Activated CD4-positive, CD25-positive, alpha-beta regulatory T cell treated with anti-CD3 and anti-CD28 coated beads, Interleukin-2, amount 50 U/mL, for 72 hours (primary cell): ENCODE data around the gene SLC38A11.

ENCODE experiments used
- DNase-seq: peaks from one replicate; pipeline ENCODE4 v3.0.0; 2021

The SLC38A11 gene

DNA sequence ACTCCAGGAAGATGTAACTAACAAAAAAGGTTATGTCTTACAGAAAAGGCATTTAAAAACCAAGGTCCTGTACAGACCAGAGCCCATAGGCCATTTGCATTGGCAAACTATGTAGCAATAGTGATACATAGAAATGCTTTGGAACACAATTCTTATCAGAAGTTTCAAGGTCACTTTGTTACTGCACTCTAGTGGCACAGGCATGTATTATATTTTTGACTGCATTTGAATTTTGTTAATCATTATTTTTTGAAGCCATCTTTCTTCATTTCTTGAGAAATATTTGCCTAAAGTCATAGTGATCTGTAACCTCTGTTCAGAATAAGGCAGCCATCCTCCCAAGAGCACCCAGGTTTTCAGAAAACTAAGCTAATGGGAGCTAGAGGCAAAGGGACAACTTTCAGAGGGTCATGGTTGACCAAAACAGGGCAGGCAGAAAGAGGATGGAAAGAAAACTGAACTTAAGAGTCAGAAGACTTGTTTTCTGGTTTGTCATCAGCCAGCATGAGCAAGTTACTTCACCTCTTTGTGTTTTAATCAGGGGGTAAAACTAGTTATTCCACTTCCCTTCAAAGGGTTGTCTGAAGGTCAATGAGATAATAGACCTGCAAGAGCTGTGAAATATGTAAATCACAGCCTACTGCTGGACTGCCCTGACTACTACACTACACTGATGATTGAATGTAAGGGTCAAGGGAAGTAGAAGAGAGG lies 41.5 kb downstream of the SLC38A11 start:
- no peak for DNase-seq

DNA sequence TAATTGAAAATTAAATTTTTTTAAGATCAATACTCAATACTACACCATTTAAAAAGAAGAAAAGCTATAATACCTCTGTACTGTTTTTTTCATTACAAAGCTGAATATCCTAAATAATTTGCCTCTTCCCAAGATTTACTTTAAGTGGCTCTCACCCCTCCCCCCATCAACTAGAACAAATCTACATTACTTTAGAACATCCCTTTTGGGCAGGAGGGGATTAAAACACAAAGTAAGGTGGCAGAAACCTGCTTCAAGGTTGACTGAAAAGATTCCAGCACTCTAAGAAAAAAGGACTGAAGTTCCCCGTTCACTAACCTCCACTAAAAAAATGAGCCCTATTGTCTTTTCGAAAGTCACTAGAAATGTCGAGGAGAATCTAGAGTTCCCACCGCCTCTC lies 42.3 kb downstream of the SLC38A11 start:
- no peak for DNase-seq

DNA sequence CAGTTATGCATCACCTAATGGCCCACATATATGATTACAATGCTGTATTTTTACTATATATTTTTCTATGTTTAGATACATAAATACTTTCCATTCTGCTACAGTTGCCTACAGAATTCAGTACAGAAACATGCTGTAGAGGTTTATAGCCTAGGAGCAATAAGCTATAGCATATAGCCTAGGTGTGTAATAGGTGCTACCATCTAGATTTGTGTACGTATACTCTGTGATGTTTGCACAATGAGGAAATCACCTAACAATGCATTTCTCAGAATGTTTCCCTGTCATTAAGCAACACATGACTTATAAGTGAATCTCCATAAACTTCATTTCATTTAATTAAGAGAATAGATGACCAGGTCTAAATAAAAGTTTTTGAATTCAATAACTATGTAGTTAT lies 43.5 kb downstream of the SLC38A11 start:
- DNase-seq: no peak

GRCh38 chr2:164910101-164910899 lies 45.0 kb downstream of the SLC38A11 start:
- DNase-seq: no peak

DNA sequence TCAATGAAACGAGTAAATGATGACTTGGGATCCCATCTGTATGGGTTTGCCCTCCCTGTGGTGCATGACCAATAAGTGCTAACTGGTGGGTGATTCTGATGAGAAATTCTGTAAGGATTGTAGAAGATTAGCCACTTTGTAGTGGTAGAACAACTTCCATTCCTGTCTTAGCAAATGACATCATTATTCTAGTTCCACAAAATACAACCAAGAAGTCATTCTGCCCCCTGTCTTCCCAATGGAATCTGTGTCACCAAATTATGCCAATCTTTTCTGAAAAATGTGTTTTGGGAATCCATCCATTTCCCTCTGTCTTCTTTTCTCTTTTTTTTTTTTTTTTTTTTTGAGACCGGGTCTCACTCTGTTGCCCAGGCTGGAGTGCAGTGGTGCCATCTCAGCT lies 48.4 kb downstream of the SLC38A11 start:
- no peak for DNase-seq

DNA sequence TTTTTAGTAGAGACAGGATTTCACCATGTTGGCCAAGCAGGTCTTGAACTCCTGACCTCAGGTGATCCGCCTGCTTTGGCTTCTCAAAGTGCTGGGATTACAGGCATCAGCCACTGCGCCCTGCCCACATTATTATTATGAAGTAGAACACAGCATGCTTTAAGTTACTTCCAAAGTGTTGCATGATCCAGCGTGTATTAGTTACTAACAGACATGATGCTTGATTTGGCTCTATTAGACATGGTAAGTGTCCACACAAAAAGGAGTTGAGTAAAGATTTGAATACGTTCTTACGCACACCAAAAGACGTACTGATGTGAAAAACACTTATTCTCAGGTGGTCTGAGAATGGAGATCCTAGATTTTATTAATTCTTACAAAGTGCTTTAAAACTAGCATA lies 50.0 kb downstream of the SLC38A11 start:
- DNase-seq: no peak

DNA sequence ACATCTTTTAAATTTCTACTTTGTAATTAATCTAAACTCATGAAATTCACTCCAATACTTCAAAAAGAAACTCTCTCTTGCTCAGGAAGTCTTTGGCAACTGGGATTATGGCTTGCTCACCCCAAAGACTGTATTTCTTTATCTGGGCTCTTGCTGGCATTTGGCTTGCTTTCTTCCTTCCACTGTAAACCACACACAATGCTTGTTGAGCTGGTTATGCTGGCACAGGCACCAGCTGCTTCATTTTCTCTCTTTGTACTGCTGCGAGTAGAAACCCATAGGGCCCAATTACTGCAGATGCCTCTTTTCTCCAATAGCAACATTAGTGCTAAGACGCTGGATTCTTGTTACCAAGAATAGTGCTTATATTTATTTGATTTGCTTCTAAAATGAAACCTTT lies 51.4 kb downstream of the SLC38A11 start:
- DNase-seq: no peak

GRCh38 chr2:164903204-164903603 lies 52.1 kb downstream of the SLC38A11 start:
- no peak for DNase-seq

- no peak for DNase-seq
Observed at GRCh38 chr2:164899121-164899520, 56.2 kb downstream of the SLC38A11 start.

DNA sequence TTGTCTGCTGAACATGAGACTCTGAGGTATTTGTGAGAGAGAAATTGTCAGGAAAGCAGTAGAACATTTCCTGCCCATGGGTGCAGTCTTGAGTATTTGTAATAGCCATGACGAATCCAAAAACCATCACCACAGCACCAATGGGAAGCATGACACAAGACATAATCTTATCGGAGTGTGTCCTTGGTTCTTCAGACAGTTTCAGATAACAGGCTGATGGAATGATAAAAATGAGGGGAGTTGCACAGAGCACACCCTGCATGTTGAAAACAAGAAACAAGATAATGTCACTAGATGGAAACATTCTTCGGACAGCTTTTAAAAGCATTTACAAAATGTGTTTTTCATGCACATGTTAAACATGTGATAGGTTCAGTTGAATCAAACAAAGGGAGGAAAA lies 56.9 kb downstream of the SLC38A11 start:
- DNase-seq: no peak

DNA sequence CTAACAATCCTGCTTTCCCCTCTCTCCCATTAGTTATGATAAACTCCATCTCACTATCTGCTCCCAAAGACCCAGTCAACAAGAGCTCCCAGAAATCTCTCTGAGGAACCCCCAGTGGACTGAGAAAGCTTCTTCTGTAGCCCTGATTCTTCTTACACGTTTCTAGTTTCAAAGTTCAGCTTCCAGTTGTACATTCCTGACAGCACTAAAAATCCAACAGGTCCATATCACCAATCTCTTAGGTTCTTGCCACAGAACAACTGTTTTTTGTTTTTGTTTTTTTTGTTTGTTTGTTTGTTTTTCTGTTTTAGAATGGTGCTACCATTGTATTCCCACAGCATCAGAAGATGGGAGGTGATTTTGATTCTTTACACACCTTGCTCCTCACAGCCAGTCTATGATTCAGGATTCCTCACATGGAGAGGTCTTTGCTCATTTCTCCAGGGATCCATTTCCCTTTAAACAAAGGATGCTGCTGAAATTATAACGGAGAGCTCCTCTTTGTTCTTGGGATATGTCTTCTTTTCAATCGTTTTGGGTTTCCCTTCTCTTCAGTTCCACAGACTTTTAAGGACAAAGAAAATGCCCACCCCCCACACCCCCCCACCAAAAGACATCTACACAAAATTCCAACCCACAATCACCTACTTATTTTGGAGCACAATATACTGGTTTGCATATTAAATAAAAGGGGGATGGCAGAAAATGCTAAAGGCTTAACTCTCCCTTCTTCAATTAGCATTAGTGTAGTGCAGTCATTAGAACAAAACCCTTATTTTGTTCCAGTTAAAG lies 57.7 kb downstream of the SLC38A11 start:
- no peak for DNase-seq

GRCh38 chr2:164896634-164897355 lies 58.5 kb downstream of the SLC38A11 start:
- no peak for DNase-seq

DNA sequence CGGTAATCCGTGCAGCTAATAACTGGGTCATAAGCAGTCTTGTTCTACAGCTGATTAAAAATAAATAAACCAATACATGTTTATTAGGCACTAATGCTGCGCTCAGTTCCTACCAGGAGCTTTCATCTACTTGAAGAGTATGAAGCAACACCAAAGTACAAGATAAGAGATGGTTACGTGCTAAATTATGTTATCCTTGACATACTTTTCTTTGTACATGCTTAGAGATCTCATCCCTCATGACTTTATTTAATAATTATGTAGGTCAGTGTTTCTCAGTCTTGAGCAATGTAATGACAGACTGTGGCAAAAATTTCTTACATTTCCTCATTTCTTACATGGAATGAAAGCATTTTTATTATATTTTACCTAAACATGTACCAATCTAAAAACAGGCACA lies 59.1 kb downstream of the SLC38A11 start:
- no peak for DNase-seq

GRCh38 chr2:164891460-164891859 lies 63.9 kb downstream of the SLC38A11 start:
- DNase-seq: no peak

- DNase-seq: no peak
Observed at GRCh38 chr2:164890544-164890943, 64.8 kb downstream of the SLC38A11 start.

- no peak for DNase-seq
Observed at GRCh38 chr2:164888592-164888991, 66.7 kb downstream of the SLC38A11 start.

GRCh38 chr2:164887434-164888144 lies 67.7 kb downstream of the SLC38A11 start:
- DNase-seq: no peak

- DNase-seq: no peak
Observed at GRCh38 chr2:164882276-164882675, 73.0 kb downstream of the SLC38A11 start.

DNA sequence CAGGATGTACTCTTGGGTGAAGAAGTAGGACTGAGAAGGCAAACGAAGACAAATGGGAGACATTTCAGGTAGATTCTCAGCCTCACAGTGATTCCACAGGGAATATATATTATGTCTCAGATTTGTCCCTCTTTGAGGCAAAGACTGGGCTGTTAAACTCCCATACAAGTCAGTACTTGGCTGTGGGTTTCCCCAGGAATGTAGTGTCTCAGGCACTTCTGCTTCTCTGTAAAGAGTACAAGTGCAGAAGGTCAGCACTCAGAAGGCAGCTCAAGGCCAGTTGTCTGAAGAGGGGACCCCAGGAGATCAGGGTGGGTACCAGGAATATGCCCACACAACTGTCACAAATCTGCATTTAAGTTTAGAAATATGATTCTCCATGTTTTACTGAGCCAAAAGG lies 73.8 kb downstream of the SLC38A11 start:
- DNase-seq: no peak

DNA sequence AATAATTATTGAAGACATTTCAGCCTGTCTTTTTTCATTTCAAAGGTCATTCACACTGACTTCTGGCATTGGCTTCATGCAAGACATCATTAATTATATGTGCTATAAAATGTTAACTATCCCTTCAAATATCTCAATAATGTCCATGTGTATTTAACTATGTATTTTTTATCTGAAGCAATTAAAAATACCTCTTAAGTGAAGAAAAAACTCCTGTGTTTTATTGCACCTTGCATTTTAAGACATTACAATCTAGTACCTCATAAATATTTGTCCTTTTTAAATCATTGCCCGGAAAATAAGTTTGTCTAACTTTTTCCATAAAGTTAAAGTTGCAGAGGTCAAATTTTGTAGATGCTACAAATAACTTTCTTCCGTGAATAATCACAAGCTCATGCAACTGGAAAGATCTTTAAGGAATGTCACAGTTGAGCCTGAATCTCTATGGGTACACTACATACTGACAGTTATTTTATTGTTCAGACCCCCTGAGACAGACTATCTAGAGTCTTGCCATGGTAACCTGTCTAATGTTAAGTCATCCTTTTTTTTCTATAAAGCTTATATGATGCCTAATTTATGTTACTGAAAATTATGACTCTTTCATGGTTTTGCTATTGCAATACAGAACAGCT lies 75.3 kb downstream of the SLC38A11 start:
- DNase-seq: no peak

GRCh38 chr2:164877927-164878326 lies 77.4 kb downstream of the SLC38A11 start:
- DNase-seq: no peak

GRCh38 chr2:164877169-164877568 lies 78.2 kb downstream of the SLC38A11 start:
- no peak for DNase-seq
